Ovary (tissue), 9 donors: ENCODE measurements around the gene C11orf97. TPM values are rescaled to one million over a fixed set of nuclear protein-coding genes. Genes with fewer than 3 reads are reported as not detected.
A peak's percentile ranks its signal among the peaks of the same experiment; 100 is the strongest.

Source experiments
- DNase-seq, 5 donors: peaks; one replicate each; pipeline ENCODE4 v3.0.0-alpha.2; 2019 to 2020
- H3K27ac ChIP-seq, 2 donors: fragments of 200-600 bp; one replicate each; pipeline versions ENCODE4 v1.5.1 to v1.8.0; 2019 to 2022
- H3K27me3 ChIP-seq: fragments of 200-600 bp; one replicate; pipeline ENCODE4 v1.8.0; 2022
- H3K36me3 ChIP-seq: fragments of 200-600 bp; sonication (generic); one replicate; pipeline ENCODE4 v1.5.1; 2019
- H3K4me1 ChIP-seq: one replicate; pipeline ENCODE4 v1.8.1; 2013; ENCODE audit warnings: mild to moderate bottlenecking, moderate library complexity; ENCODE audit not compliant: insufficient read depth
- H3K4me3 ChIP-seq: fragments of 200-600 bp; sonication (generic); one replicate; pipeline ENCODE4 v1.5.1; 2017
- H3K9me3 ChIP-seq, 2 donors: fragments of 200-600 bp in 1 of 2; sonication (generic) in 1 of 2; one replicate each; pipeline versions ENCODE4 v1.5.1 to v1.8.1; 2013 to 2019; ENCODE audit warnings: mild to moderate bottlenecking in 1 of 2, moderate library complexity in 1 of 2
- EP300 ChIP-seq: sonication (generic); formaldehyde crosslinking; IDR thresholded peaks from one replicate; pipeline ENCODE4 v1.6.1; 2017; ENCODE audit warnings: antibody characterized with exemption
- POLR2A ChIP-seq: fragments of 450-650 bp; IDR thresholded peaks from one replicate; pipeline ENCODE4 v1.6.1; 2017; ENCODE audit warnings: antibody characterized with exemption, mild to moderate bottlenecking, moderate library complexity
- WGBS, 3 donors: extraction: QIAGEN DNeasy Blood & Tissue Kit in 1 of 3; methylation state at CpG; one replicate each; pipeline versions ENCODE4 v1.1.5 to v1.1.7; 2013 to 2017; 5-methylcytosine and 5-hydroxymethylcytosine counted together
- intact Hi-C, 4 donors: fragments of 100-400 bp; cut with DNase I; formaldehyde crosslinking; loops; one replicate each; pipeline versions ENCODE4 v1.11.0 to v1.15.1; 2022 to 2023
- microRNA counts: library from miRNA; unstranded; fragments of <30 nt; microRNA quantifications from one replicate; lab custom pipeline; 2016
- microRNA-seq, 3 donors: library from miRNA; unstranded; fragments of <30 nt; microRNA quantifications; one replicate each; pipeline versions ENCODE4 to v1.2.0, GENCODE V29; 2019 to 2020
- polyA plus RNA-seq, 2 donors: library from polyadenylated mRNA; stranded (reverse); fragments of 200-250 nt in 1 of 2; fragments of 350-450 nt in 1 of 2; fragmentation: Illumina TruSeq in 1 of 2; extraction: RNeasy Lipid Tissue Mini Kit (QIAGEN cat#74804) in 1 of 2; gene quantifications; one replicate each; pipeline ENCODE4 v1.2.3, GENCODE V29; 2013 to 2014
- small RNA-seq: library from RNA; depleted of rRNA; stranded (forward); fragments of <200 nt; gene quantifications from one replicate; pipeline ENCODE3, GENCODE V24; 2016
- total RNA-seq, 7 donors: library from RNA; depleted of rRNA in 2 of 7; stranded (reverse); fragments of >200 nt in 2 of 7; fragmentation: NEBNext Ultra II Directional in 3 of 7; extraction: Animal tissue kit (Norgen Biotek cat#: 25700) in 3 of 7; gene quantifications; one replicate each; pipeline versions ENCODE4 v1.1.0 to v1.2.4, GENCODE V29; 2016 to 2023
- TF ChIP-seq, protein P1 (sequence below), 3 donors: fragments of 450-650 bp in 2 of 3; fragments of 200-600 bp in 1 of 3; IDR thresholded peaks; one replicate each; pipeline versions ENCODE4 v1.5.1 to v1.8.0; 2016 to 2022; ENCODE audit warnings: antibody characterized with exemption in 3 of 3, mild to moderate bottlenecking in 1 of 3
- donor health status: DM: no; HTN: no; CAD: no; lungs with moderate emphysema.
- donor health status: DM: no; HTN: no; CAD: no.
- donor health status: Bipolar disorder and iron deficiency.
- donor health status: DM: yes; HTN: yes; CAD: no.
- donor health status: DM: no; HTN: no; CAD: no.
- donor health status: DM: yes; HTN: yes; CAD: no.

The C11orf97 gene
- total and polyA plus RNA-seq, 9 donors, result 0.35 to 14.0 (median 0.39) TPM; not detected in 5

DNA sequence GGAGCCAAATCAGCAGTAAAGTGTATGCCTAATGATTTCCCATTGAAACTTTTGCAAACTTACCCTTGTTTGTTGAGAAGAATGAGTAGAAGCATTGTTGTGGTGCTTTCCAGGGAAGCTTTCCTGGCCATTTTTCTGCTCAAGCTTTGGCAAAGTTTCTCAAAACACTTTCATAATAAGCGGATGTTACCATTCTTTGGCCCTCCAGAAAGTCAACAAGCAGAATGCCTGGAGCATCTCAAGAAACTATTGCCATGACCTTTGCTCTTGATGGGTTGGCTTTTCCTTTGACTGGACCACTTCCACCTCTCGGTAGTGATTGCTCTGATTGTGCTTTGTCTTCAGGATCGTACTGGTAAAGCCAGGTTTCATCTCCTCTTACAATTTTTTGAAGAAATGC lies 65.6 kb downstream of the C11orf97 start:
- H3K27me3 ChIP-seq, result no peaks in the 10 kb centered on the region
- intact Hi-C loops, result no loop called here
- H3K9me3 ChIP-seq, result no peaks in the 10 kb centered on the region
- H3K4me1 ChIP-seq, result peaks cover 4% of the 10 kb centered on the region
- H3K36me3 ChIP-seq, result no peaks in the 10 kb centered on the region
- H3K27ac ChIP-seq, result no peak overlapping the region
- H3K4me3 ChIP-seq, result no peak overlapping the region
- no peak for TF ChIP-seq POLR2A
- TF ChIP-seq EP300, result no peak
- TF ChIP-seq, protein P1, sequence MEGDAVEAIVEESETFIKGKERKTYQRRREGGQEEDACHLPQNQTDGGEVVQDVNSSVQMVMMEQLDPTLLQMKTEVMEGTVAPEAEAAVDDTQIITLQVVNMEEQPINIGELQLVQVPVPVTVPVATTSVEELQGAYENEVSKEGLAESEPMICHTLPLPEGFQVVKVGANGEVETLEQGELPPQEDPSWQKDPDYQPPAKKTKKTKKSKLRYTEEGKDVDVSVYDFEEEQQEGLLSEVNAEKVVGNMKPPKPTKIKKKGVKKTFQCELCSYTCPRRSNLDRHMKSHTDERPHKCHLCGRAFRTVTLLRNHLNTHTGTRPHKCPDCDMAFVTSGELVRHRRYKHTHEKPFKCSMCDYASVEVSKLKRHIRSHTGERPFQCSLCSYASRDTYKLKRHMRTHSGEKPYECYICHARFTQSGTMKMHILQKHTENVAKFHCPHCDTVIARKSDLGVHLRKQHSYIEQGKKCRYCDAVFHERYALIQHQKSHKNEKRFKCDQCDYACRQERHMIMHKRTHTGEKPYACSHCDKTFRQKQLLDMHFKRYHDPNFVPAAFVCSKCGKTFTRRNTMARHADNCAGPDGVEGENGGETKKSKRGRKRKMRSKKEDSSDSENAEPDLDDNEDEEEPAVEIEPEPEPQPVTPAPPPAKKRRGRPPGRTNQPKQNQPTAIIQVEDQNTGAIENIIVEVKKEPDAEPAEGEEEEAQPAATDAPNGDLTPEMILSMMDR (IDR thresholded peaks at IDR 0.05), result no peak
- DNase-seq, result no peak
- 10 to 25% (median 15%) methylated on average over 3 of the region's 3 CpGs for WGBS, 3 donors

MicroRNAs within 50 kb of the gene (microRNA counts, 767-probe panel; counts per million panel counts)
- microRNA hsa-miR-548l (lab: Ali Mortazavi, UCI), result 530 counts per million, percentile 78 among the panel's probes with 10 or more counts

Small RNA genes within 50 kb of the gene (microRNA-seq; reads per million reads assigned to microRNA genes)
- gene MIR548L, result 0.71 to 1.3 (median 1.1) reads per million in 3 donors

Small RNA genes within 50 kb of the gene (small RNA-seq; reads per million reads assigned to genes)
- not detected for gene MIR548L

Other genes with a start within 250 kb of the C11orf97 start
- gene IZUMO1R, start 207.9 kb upstream of the C11orf97 start, total RNA-seq, result under 1 TPM in 1 of 7 donors, not detected in 6; 0.52 TPM
- not detected for gene IZUMO1R, start 207.9 kb upstream of the C11orf97 start, polyA plus RNA-seq
- under 1 TPM in 3 of 7 donors, not detected in 4; under 0.01 to 0.28 (median 0.12) TPM for gene GPR83, start 111.0 kb upstream of the C11orf97 start, total RNA-seq
- under 1 TPM; 0.01 to 0.25 TPM for gene GPR83, start 111.0 kb upstream of the C11orf97 start, polyA plus RNA-seq
- gene MRE11, start 18.6 kb upstream of the C11orf97 start, total RNA-seq, result 10 to 100 TPM; 14.2 to 23.5 (median 20.1) TPM
- 10 to 100 TPM in 1 of 2 donors, 1 to 10 TPM in 1; 5.6 to 13.9 TPM for gene MRE11, start 18.6 kb upstream of the C11orf97 start, polyA plus RNA-seq
- 10 to 100 TPM; 12.9 to 15.3 (median 15.0) TPM for gene ANKRD49, start 18.5 kb upstream of the C11orf97 start, total RNA-seq
- gene ANKRD49, start 18.5 kb upstream of the C11orf97 start, polyA plus RNA-seq, result 10 to 100 TPM; 22.3 to 23.0 TPM
- 1 to 10 TPM; 4.1 to 7.3 (median 6.4) TPM for gene FUT4, start 31.5 kb downstream of the C11orf97 start, total RNA-seq
- 1 to 10 TPM; 2.7 to 3.7 TPM for gene FUT4, start 31.5 kb downstream of the C11orf97 start, polyA plus RNA-seq
- 1 to 10 TPM; 1.9 to 4.2 (median 3.6) TPM for gene PIWIL4, start 54.9 kb downstream of the C11orf97 start, total RNA-seq
- gene PIWIL4, start 54.9 kb downstream of the C11orf97 start, polyA plus RNA-seq, result 1 to 10 TPM; 3.2 to 4.6 TPM